HCT116 (cell line): ENCODE data around the gene SCAANT1. TPM values are rescaled to one million over a fixed set of nuclear protein-coding genes. Genes with fewer than 3 reads are reported as not detected.

Experiments used
- ATAC-seq: fragments of 200-7000 bp; cut with Tn5 transposase; 2 replicates; pipeline ENCODE4 v1.9.1; 2020; ENCODE audit warnings: mild to moderate bottlenecking, moderate library complexity
- BruUV-seq: library from RNA; stranded (reverse); fragments of 400-500 nt; replicated peaks from 2 replicates; lab custom pipeline; 2021; lab: Mats Ljungman, UMichigan
- CTCF ChIA-PET: fragments of 300-600 bp; sonication (Branson Sonifier 250); formaldehyde crosslinking; loops from one replicate; lab custom pipeline; 2021; ENCODE audit warnings: antibody characterized with exemption; lab: Charles Lee
- POLR2A ChIA-PET: fragments of 300-600, 350-600 bp; sonication (Branson Sonifier 250); formaldehyde crosslinking; loops from one replicate; lab custom pipeline; 2021; ENCODE audit warnings: antibody characterized with exemption; lab: Charles Lee
- RAD21 ChIA-PET, 2 experiments: fragments of 300-600 bp; sonication (Branson Sonifier 250); formaldehyde crosslinking; loops; one replicate each; lab custom pipeline; 2023; ENCODE audit warnings: low total read pairs in 2 of 2; ENCODE audit not compliant: uncharacterized antibody in 2 of 2, unreplicated experiment in 2 of 2, low non-redundant PET in 1 of 2; lab: Charles Lee
- DNase-seq: peaks from one replicate; pipeline ENCODE4 v3.0.0-alpha.2; 2010; ENCODE audit warnings: low read depth, low spot score
- H2AFZ ChIP-seq: fragments of 200-600 bp; shearing (Covaris generic), sonication (generic); 2 replicates; pipeline ENCODE4 v1.6.1; 2017; ENCODE audit warnings: low read depth, mixed run types, mixed read lengths, antibody characterized with exemption, low read length; ENCODE audit not compliant: poor library complexity, severe bottlenecking
- H3K27ac ChIP-seq: 2 replicates; pipeline ENCODE4 v1.5.1; 2012; ENCODE audit warnings: low read depth, low read length
- H3K27me3 ChIP-seq: fragments of 200-600 bp; sonication (generic); 2 replicates; pipeline ENCODE4 v1.6.1; 2016; ENCODE audit warnings: mixed run types, low read length, mixed read lengths; ENCODE audit not compliant: insufficient read depth
- H3K36me3 ChIP-seq, 2 experiments: fragments of 200-500 bp in 1 of 2; fragments of 200-600 bp in 1 of 2; sonication (Bioruptor generic) in 1 of 2; sonication (generic) in 1 of 2; 2 replicates each; pipeline versions ENCODE4 v1.5.1 to v1.6.1; 2014 to 2016; ENCODE audit warnings: low read length in 2 of 2, inconsistent platforms in 1 of 2, mixed read lengths in 1 of 2, mixed run types in 1 of 2; ENCODE audit not compliant: insufficient read depth in 2 of 2, control insufficient read depth in 1 of 2
- H3K4me1 ChIP-seq, 2 experiments: fragments of 200-600 bp in 1 of 2; sonication (generic) in 1 of 2; 2 replicates each; pipeline versions ENCODE4 v1.5.1 to v1.6.1; 2012 to 2017; ENCODE audit warnings: low read length in 2 of 2, inconsistent platforms in 1 of 2, mild to moderate bottlenecking in 1 of 2, mixed read lengths in 1 of 2, mixed run types in 1 of 2, moderate library complexity in 1 of 2; ENCODE audit not compliant: insufficient read depth in 2 of 2, control insufficient read depth in 1 of 2
- H3K4me2 ChIP-seq: fragments of 200-600 bp; sonication (generic); 2 replicates; pipeline ENCODE4 v1.6.1; 2017; ENCODE audit warnings: mixed run types, low read length, mixed read lengths
- H3K4me3 ChIP-seq, 2 experiments: fragments of 200-600 bp in 1 of 2; sonication (generic) in 1 of 2; replicated peaks in 1 of 2; 2 replicates each; pipeline ENCODE4 v1.5.1; 2011 to 2016; ENCODE audit warnings: low read length in 2 of 2, control low read depth in 1 of 2, low read depth in 1 of 2, mild to moderate bottlenecking in 1 of 2, mixed read lengths in 1 of 2, mixed run types in 1 of 2
- H3K79me2 ChIP-seq: fragments of 200-600 bp; sonication (generic); 2 replicates; pipeline ENCODE4 v1.6.1; 2017; ENCODE audit warnings: mild to moderate bottlenecking, mixed run types, low read length, moderate library complexity, mixed read lengths; ENCODE audit not compliant: insufficient read depth
- H3K9ac ChIP-seq: fragments of 200-600 bp; sonication (generic); 2 replicates; pipeline ENCODE4 v1.6.1; 2016; ENCODE audit warnings: low read length, mixed read lengths
- H3K9me2 ChIP-seq: fragments of 200-600 bp; sonication (generic), shearing (Covaris generic); 2 replicates; pipeline ENCODE4 v1.6.1; 2017; ENCODE audit warnings: mixed run types, mild to moderate bottlenecking, moderate library complexity; ENCODE audit not compliant: insufficient read depth
- H3K9me3 ChIP-seq, 2 experiments: fragments of 200-500 bp in 1 of 2; fragments of 200-600 bp in 1 of 2; sonication (Bioruptor generic) in 1 of 2; sonication (generic) in 1 of 2; 2 replicates each; pipeline ENCODE4 v1.6.1; 2014 to 2017; ENCODE audit warnings: low read length in 2 of 2, mixed read lengths in 2 of 2, inconsistent platforms in 1 of 2, low read depth in 1 of 2, mild to moderate bottlenecking in 1 of 2, mixed run types in 1 of 2, moderate library complexity in 1 of 2; ENCODE audit not compliant: control insufficient read depth in 1 of 2, insufficient read depth in 1 of 2
- H4K20me1 ChIP-seq: fragments of 200-600 bp; sonication (generic), shearing (Covaris generic); 2 replicates; pipeline ENCODE4 v1.6.1; 2017; ENCODE audit warnings: mixed run types, mild to moderate bottlenecking, moderate library complexity; ENCODE audit not compliant: insufficient read depth
- ATF3 ChIP-seq: IDR thresholded peaks from 2 replicates; pipeline ENCODE4 v1.6.1; 2012
- CBX3 ChIP-seq: IDR thresholded peaks from 2 replicates; pipeline ENCODE4 v1.6.1; 2012; ENCODE audit warnings: low read depth
- CTCF ChIP-seq, 3 experiments: fragments of 200-600 bp in 1 of 3; sonication (generic) in 1 of 3; IDR thresholded peaks in 2 of 3; conservative IDR thresholded peaks in 1 of 3; 2 replicates each; pipeline ENCODE4 v1.5.1; 2012 to 2017; ENCODE audit warnings: low read depth in 2 of 3, low read length in 2 of 3, antibody characterized with exemption in 1 of 3, borderline replicate concordance in 1 of 3, control low read depth in 1 of 3, mild to moderate bottlenecking in 1 of 3, mixed read lengths in 1 of 3, mixed run types in 1 of 3, moderate library complexity in 1 of 3; ENCODE audit not compliant: insufficient read depth in 1 of 3
- EGR1 ChIP-seq: IDR thresholded peaks from 2 replicates; pipeline ENCODE4 v1.6.1; 2012; ENCODE audit warnings: low read depth
- ELF1 ChIP-seq: IDR thresholded peaks from 2 replicates; pipeline ENCODE4 v1.6.1; 2012; ENCODE audit warnings: low read depth, borderline replicate concordance
- EZH2 ChIP-seq: fragments of 200-600 bp; sonication (generic); IDR thresholded peaks from 2 replicates; pipeline ENCODE4 v1.6.1; 2017; ENCODE audit warnings: antibody characterized with exemption, mixed run types
- EZH2phosphoT487 ChIP-seq: fragments of 200-600 bp; IDR thresholded peaks from 2 replicates; pipeline ENCODE4 v1.6.1; 2018; ENCODE audit warnings: antibody characterized with exemption, borderline replicate concordance
- FOSL1 ChIP-seq: IDR thresholded peaks from 2 replicates; pipeline ENCODE4 v1.6.1; 2012; ENCODE audit warnings: low read depth
- JUND ChIP-seq: IDR thresholded peaks from 2 replicates; pipeline ENCODE4 v1.6.1; 2012
- POLR2AphosphoS5 ChIP-seq: IDR thresholded peaks from 2 replicates; pipeline ENCODE4 v1.6.1; 2011; ENCODE audit warnings: mild to moderate bottlenecking, low read depth, low read length, moderate library complexity
- RAD21 ChIP-seq: IDR thresholded peaks from 2 replicates; pipeline ENCODE4 v1.6.1; 2012; ENCODE audit warnings: low read depth, mild to moderate bottlenecking
- SP1 ChIP-seq: IDR thresholded peaks from 2 replicates; pipeline ENCODE4 v1.6.1; 2012; ENCODE audit warnings: low read depth
- SRF ChIP-seq: IDR thresholded peaks from 2 replicates; pipeline ENCODE4 v1.6.1; 2012; ENCODE audit warnings: low read depth
- TCF7L2 ChIP-seq: IDR thresholded peaks from 2 replicates; pipeline ENCODE4 v1.7.0; 2011; ENCODE audit warnings: borderline replicate concordance, inconsistent platforms; ENCODE audit not compliant: insufficient read depth, insufficient read length; ENCODE audit errors: extremely low read depth
- YY1 ChIP-seq: IDR thresholded peaks from 2 replicates; pipeline ENCODE4 v1.6.1; 2011; ENCODE audit warnings: low read length, low read depth, moderate library complexity, mild to moderate bottlenecking; ENCODE audit not compliant: insufficient replicate concordance; ENCODE audit errors: extremely low read depth
- ZBTB33 ChIP-seq: IDR thresholded peaks from 2 replicates; pipeline ENCODE4 v1.6.1; 2011; ENCODE audit warnings: mild to moderate bottlenecking, low read length, moderate library complexity; ENCODE audit not compliant: insufficient replicate concordance; ENCODE audit errors: extremely low read depth
- ZFX ChIP-seq: fragments of 450-650 bp; IDR thresholded peaks from 2 replicates; pipeline ENCODE4 v1.6.1; 2017
- ZNF274 ChIP-seq: fragments of 200-500 bp; sonication (Bioruptor generic); IDR thresholded peaks from 2 replicates; pipeline ENCODE4 v1.6.1; 2014; ENCODE audit warnings: mild to moderate bottlenecking, low read depth, low read length, inconsistent platforms
- intact Hi-C: fragments of 100-400 bp; cut with micrococcal nuclease; formaldehyde crosslinking; loops from 2 replicates; pipeline ENCODE4 v1.10.0; 2022
- total RNA-seq: library from RNA; stranded (reverse); gene quantifications from one replicate; pipeline ENCODE4 v1.2.1, GENCODE V29; 2021; ENCODE audit not compliant: unreplicated experiment

The SCAANT1 gene
- total RNA-seq, 1 experiment from 2014 or later, result not detected

- no peaks in the 10 kb centered on the region for H3K4me1 ChIP-seq
- peaks cover 94% of the 10 kb centered on the region for H3K79me2 ChIP-seq
- peaks cover 3% of the 10 kb centered on the region; the same call in 1 of the 2 replicates for H4K20me1 ChIP-seq
- BruUV-seq, result no TSS peak
- RAD21 ChIA-PET, result no interaction called here
- POLR2A ChIA-PET, result no interaction called here
- H3K27me3 ChIP-seq, result no peaks in the 10 kb centered on the region
- DNase-seq, result no peak
- ATAC-seq, result no peak
- H3K4me2 ChIP-seq, result no peak overlapping the region
- H3K4me3 ChIP-seq, result no peak overlapping the region
- H2AFZ ChIP-seq, result no peak overlapping the region
- TF ChIP-seq ZFX, result no peak
- no peak for TF ChIP-seq POLR2AphosphoS5
- no peak for TF ChIP-seq ZBTB33
- TF ChIP-seq FOSL1, result no peak
- no peak for TF ChIP-seq RAD21
- TF ChIP-seq TCF7L2, result no peak
- no peak for TF ChIP-seq ZNF274
- no peak for TF ChIP-seq SRF
- no peak for TF ChIP-seq CBX3
- no peak for TF ChIP-seq SP1
- no peak for TF ChIP-seq EZH2phosphoT487
- TF ChIP-seq EGR1, result no peak
- no peak for TF ChIP-seq EZH2
- no peak for TF ChIP-seq YY1
- TF ChIP-seq JUND, result no peak
- TF ChIP-seq ELF1, result no peak
- no peak for TF ChIP-seq CTCF (IDR thresholded peaks at IDR 0.05 in 2 of 3, conservative IDR thresholded peaks at IDR 0.05 in 1 of 3; ENCODE audit: borderline replicate concordance in 1 of 3, insufficient read depth in 1 of 3, low read depth in 2 of 3, low read length in 2 of 3)
- TF ChIP-seq ATF3, result no peak
- no peaks in the 10 kb centered on the region for H3K36me3 ChIP-seq
- no peaks in the 10 kb centered on the region for H3K9me2 ChIP-seq
- CTCF ChIA-PET, result no interaction called here
- no peak overlapping the region for H3K9ac ChIP-seq
- no peak overlapping the region for H3K27ac ChIP-seq
- no peaks in the 10 kb centered on the region for H3K9me3 ChIP-seq
- intact Hi-C loops, result no loop called here
These were observed 20.5 kb upstream of the SCAANT1 start for GRCh38 chr3:63932509-63933212.
